Cortex of kidney (tissue), 1 donor: Measurements from ENCODE around the gene GUCA2A.

Source experiments
- DNase-seq: peaks from one replicate; lab custom pipeline; 2025; lab: John Stamatoyannopoulos, UW

Gene GUCA2A

DNA sequence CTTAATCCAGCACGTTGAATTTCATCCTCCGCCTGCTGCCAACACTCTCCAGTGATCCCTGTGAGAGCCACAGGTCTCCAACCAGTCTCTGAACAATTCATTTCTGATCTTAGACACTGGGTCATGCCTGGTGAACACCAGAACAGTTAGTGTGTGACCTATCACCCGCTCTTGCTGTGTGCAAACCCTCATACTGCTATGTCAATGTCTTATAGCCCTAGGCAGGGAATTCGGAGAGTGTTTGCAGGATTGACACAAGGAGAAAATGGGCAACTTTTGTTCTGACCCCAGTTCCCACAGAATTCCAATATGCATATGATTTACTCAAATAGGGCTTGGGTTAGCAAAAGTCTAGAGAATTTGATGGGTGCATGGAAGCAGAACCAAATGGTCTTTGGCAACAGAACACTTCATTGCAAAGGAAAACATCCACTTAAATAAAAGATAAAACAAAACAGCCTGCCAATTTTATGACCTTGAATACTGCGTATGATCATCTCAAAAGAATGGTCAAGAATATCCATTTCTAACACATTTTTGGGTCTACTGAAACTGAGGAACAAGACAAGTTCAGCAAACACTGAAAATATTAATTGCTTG, 34.4 kb downstream of the GUCA2A start:
- DNase-seq, result no peak

DNA sequence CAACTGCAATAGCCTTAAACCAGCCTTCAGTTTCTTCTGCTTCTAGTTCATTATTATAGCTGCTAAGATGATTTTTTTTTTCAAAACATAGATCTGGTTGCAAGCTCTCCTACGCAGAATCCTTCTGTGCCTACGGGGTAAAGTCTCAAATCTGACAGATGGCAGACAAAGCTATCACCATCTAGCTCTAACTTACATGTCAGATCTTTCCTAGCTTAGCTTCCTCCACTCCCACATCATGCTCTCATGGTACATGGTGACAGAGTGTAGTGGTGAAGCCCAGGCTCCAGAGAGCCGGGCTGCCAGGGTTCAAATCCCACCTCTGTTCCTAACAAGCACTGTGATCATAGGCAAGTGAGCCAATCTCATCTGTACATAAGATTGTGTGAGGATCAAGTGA, 35.6 kb downstream of the GUCA2A start:
- DNase-seq, result no peak

DNA sequence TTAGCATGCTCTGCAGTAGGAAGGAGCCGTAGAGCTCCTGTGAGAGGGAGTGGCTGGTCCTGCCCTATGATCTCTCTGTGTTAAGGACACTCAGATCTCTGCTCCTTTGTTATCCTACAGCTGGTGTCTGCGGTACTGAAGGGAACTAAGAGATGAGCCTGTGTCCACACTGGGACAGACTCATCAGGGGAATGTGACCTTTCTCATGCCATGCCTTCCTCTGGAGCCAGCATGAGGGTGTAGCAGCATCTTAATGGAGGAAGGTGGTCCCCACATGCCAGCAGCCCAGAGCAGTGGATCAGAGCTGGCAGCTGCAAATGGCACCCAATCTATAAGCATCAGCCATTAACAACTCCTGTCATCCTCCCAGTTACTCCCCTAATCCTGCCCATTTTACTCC, 36.0 kb downstream of the GUCA2A start:
- DNase-seq, result no peak

DNA sequence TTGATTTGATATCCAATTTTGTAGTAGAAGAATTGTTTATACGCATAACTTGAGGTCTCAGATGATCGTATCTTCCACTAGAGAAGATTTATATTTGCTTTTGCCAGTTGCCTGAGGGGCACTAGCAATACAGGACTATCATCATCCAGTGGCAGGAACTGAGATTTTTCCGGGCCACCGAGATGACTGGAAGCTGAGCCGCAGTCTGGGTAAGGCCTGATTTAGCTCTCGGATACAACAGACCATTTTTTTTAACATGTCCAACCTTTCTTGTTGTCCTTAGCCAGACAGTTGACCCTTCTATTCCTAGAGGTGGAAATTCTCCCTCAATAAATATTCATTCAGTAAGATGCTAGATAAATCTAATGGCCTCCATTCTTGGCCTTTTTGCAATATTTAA, 36.8 kb downstream of the GUCA2A start:
- no peak for DNase-seq

DNA sequence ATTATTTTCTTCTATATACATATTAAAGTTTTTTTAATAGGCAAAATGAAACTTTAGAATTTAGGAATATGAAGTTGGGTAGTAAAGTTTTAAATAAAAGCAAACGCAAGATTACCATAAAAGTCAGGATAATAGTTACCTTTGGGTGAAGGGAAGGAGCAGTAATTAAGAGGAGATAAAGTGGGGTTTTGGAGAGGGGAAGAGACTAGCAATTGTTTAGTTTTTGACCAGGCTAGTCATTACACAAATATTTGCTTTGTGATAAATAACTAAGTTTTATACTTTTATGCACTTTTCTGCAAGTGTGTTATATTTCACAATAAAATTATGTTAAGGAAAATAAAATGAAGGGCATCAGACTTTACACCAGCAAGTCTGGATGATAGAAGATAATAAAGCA, 39.0 kb downstream of the GUCA2A start:
- no peak for DNase-seq

DNA sequence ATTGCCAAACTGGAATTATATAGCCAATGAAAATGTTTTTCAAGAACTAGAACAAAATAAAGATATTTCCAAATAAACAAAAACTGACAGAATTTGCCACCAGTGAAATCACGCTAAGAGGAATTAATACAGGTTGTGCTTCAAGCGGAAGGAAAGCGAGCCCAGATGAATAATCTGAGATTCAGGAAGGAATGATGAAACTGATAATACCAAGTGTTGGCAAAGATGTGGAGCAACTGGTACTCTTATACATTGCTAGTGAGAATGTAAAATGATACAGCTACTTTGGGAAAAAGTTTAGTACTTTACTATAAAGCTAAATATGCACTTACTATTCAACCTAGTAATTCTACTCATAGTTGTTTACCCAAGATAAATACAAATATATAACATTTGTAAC, 42.1 kb downstream of the GUCA2A start:
- DNase-seq, result no peak

DNA sequence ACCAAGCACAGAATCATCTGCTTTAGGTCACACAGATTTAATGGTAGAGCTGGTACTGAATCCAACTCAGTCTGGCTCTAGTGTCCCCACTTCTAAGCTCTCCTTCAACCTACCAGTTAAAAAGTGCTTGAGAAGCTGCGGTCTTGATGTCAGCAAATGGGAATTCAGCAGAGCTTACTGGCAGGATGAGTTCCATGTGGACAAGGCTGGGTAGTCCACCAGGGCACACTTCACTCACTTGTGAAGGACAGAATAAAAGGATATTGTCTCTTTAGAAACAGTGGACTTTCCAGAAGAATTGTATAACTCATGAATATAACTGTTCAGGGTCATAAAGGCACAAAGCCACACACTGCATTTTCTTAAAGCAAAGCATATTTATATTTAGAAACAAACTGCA, 46.4 kb downstream of the GUCA2A start:
- no peak for DNase-seq

DNA sequence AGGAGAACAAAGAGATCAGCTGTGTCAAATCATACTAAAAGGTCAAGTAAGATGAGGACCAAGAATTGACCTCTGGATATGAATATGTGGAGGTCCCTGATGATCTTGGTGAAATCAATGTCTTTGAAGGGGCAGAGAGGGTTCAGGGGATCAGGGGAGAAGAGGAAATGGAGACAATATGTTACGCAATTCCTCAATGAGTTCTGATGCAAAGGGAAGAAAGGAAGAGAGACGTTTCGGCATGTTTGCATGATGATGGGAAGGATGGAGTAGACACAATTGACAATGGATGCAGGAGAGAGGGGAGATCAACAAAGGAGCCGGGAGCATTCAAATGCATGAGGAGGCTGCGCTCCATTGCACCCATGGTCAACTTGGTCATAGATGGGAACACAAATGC, 47.3 kb downstream of the GUCA2A start:
- DNase-seq, result no peak

DNA sequence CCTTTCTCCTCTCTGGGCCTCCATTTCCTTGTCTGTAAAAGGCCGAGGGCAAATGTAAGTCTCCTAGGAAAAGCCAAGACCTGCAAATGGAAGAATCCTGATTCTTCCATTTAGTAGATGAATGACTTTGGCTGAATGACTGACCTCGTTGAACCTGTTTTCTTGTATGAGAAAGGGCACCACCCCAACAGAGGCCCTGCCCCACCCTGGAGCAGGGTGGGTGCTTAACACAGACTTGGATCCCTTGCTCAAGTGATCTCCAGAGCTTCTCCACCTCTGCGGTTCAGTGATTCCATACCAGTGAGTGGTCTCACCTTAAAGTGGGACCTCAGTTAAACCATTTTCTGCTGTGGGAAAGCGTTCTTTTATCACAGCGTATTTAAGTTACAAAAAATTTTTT, 50.3 kb downstream of the GUCA2A start:
- no peak for DNase-seq
